Prostate gland (tissue), 2 donors: ENCODE results near the gene DIS3L2. TPM values are rescaled to one million over a fixed set of nuclear protein-coding genes. Genes with fewer than 3 reads are reported as not detected.

ENCODE experiments used
- DNase-seq: peaks from one replicate; pipeline ENCODE4 v3.0.0-alpha.2; 2019; ENCODE audit warnings: low spot score
- H3K27ac ChIP-seq, 2 donors: fragments of 200-600 bp; sonication (generic); 2 replicates each; pipeline ENCODE4 v1.5.1; 2017 to 2019
- H3K27me3 ChIP-seq: fragments of 200-600 bp; sonication (generic); replicated peaks from 2 replicates; pipeline ENCODE4 v1.5.1; 2019; ENCODE audit not compliant: insufficient read depth
- H3K36me3 ChIP-seq, 2 donors: fragments of 200-600 bp; sonication (generic); 1 replicate in 1 of 2; 2 replicates in 1 of 2; pipeline versions ENCODE4 v1.5.1 to v1.8.1; 2017 to 2019
- H3K4me1 ChIP-seq: fragments of 200-600 bp; sonication (generic); replicated peaks from 2 replicates; pipeline ENCODE4 v1.5.1; 2019
- H3K4me3 ChIP-seq, 2 donors: fragments of 200-600 bp; sonication (generic); 2 replicates each; pipeline ENCODE4 v1.5.1; 2017 to 2019
- H3K9me3 ChIP-seq: fragments of 200-600 bp; sonication (generic); 2 replicates; pipeline ENCODE4 v1.5.1; 2017
- CTCF ChIP-seq, 4 experiments: fragments of 200-600 bp in 2 of 4; fragments of 450-650 bp in 2 of 4; sonication (generic) in 2 of 4; IDR thresholded peaks; 1 replicate in 3 of 4; 2 replicates in 1 of 4; pipeline ENCODE4 v1.5.1; 2016 to 2019; ENCODE audit warnings: antibody characterized with exemption in 4 of 4, mild to moderate bottlenecking in 2 of 4, moderate library complexity in 2 of 4
- POLR2A ChIP-seq: fragments of 450-650 bp; IDR thresholded peaks from one replicate; pipeline ENCODE4 v1.6.1; 2016; ENCODE audit warnings: antibody characterized with exemption, mild to moderate bottlenecking
- POLR2AphosphoS5 ChIP-seq: sonication (generic); formaldehyde crosslinking; IDR thresholded peaks from one replicate; pipeline ENCODE4 v1.6.1; 2017; ENCODE audit warnings: antibody characterized with exemption
- WGBS: methylation state at CpG from one replicate; pipeline ENCODE4 v1.1.5; 2018; 5-methylcytosine and 5-hydroxymethylcytosine counted together
- intact Hi-C: fragments of 100-400 bp; cut with DNase I; formaldehyde crosslinking; loops from one replicate; pipeline ENCODE4 v1.14.2; 2022
- total RNA-seq, 2 donors: library from RNA; depleted of rRNA; stranded (reverse); fragments of >200 nt; gene quantifications; one replicate each; pipeline ENCODE4 v1.1.0, GENCODE V29; 2016

Gene DIS3L2
- total RNA-seq, 2 donors from 2014 or later = 30.1 to 71.3 TPM

GRCh38 chr2:231918501-231919330 lies 42.8 kb upstream of the DIS3L2 start:
- 98% methylated on average over 21 of the region's 21 CpGs for WGBS
- Histone ChIP-seq H3K27ac (no peak overlapping the region), H3K4me1 (no peaks in the 10 kb centered on the region), H3K4me3 (no peak overlapping the region), H3K36me3 (no peaks in the 10 kb centered on the region), H3K27me3 (no peaks in the 10 kb centered on the region), H3K9me3 (no peaks in the 10 kb centered on the region)
- intact Hi-C loops = no loop called here
- no peak for DNase-seq
- TF ChIP-seq POLR2AphosphoS5 (no peak), CTCF (IDR thresholded peaks at IDR 0.05) (no peak), POLR2A (no peak)

- intact Hi-C loops = loop anchor here (5.0 kb wide), 1 partner anchor 603 kb away; the partner anchor contains the start of gene PRSS56
- no peak for TF ChIP-seq POLR2AphosphoS5
- no peak for TF ChIP-seq POLR2A
- TF ChIP-seq CTCF (IDR thresholded peaks at IDR 0.05) = no peak
- Histone ChIP-seq H3K4me1 (no peaks in the 10 kb centered on the region), H3K9me3 (no peaks in the 10 kb centered on the region), H3K27ac (no peak overlapping the region), H3K36me3 (no peaks in the 10 kb centered on the region), H3K27me3 (no peaks in the 10 kb centered on the region), H3K4me3 (no peak overlapping the region)
- WGBS = 89% methylated on average over 15 of the region's 15 CpGs
- no peak for DNase-seq
Measured at GRCh38 chr2:231919341-231920035, 42.0 kb upstream of the DIS3L2 start.

GRCh38 chr2:231920366-231920765 lies 41.1 kb upstream of the DIS3L2 start:
- TF ChIP-seq CTCF (IDR thresholded peaks at IDR 0.05) (no peak), POLR2A (no peak), POLR2AphosphoS5 (no peak)
- Histone ChIP-seq H3K36me3 (no peaks in the 10 kb centered on the region), H3K27me3 (no peaks in the 10 kb centered on the region), H3K27ac (no peak overlapping the region), H3K4me3 (no peak overlapping the region), H3K9me3 (no peaks in the 10 kb centered on the region), H3K4me1 (no peaks in the 10 kb centered on the region)
- no peak for DNase-seq
- intact Hi-C loops = loop anchor here (5.0 kb wide), 1 partner anchor 602 kb away; the partner anchor contains the start of gene PRSS56
- WGBS = 88% methylated on average over 3 of the region's 3 CpGs

- DNase-seq = no peak
- intact Hi-C loops = loop anchor here (5.0 kb wide), 1 partner anchor 602 kb away; the partner anchor contains the start of gene PRSS56
- WGBS = 80% methylated on average over 5 of the region's 5 CpGs
- peaks cover 3% of the 10 kb centered on the region for H3K4me1 ChIP-seq
- TF ChIP-seq CTCF (IDR thresholded peaks at IDR 0.05) = no peak
- TF ChIP-seq POLR2A = no peak
- no peak for TF ChIP-seq POLR2AphosphoS5
- no peaks in the 10 kb centered on the region for H3K27me3 ChIP-seq
- H3K4me3 ChIP-seq = no peak overlapping the region
- H3K36me3 ChIP-seq = no peaks in the 10 kb centered on the region
- no peaks in the 10 kb centered on the region for H3K9me3 ChIP-seq
- no peak overlapping the region for H3K27ac ChIP-seq
Measured at GRCh38 chr2:231920795-231921194, 40.7 kb upstream of the DIS3L2 start.
